PFSK-1 (cell line): ENCODE measurements around the gene IQCK.

Experiments used
- FOXP2 ChIP-seq: optimal IDR thresholded peaks from 2 replicates; pipeline ENCODE3; 2011; ENCODE audit warnings: borderline replicate concordance, control low read depth, inconsistent platforms; ENCODE audit not compliant: insufficient read depth; ENCODE audit errors: extremely low read length, extremely low read depth
- POLR2AphosphoS5 ChIP-seq: IDR thresholded peaks from 2 replicates; pipeline ENCODE4 v1.6.1; 2012; ENCODE audit warnings: low read depth, mild to moderate bottlenecking, control low read depth, low read length, moderate library complexity
- SIN3A ChIP-seq: IDR thresholded peaks from 2 replicates; pipeline ENCODE4 v1.6.1; 2012; ENCODE audit warnings: mild to moderate bottlenecking, low read length, moderate library complexity, borderline replicate concordance; ENCODE audit not compliant: insufficient read depth
- TAF1 ChIP-seq: IDR thresholded peaks from 2 replicates; pipeline ENCODE4 v1.6.1; 2012; ENCODE audit warnings: low read length, control low read depth, borderline replicate concordance; ENCODE audit not compliant: insufficient read depth
- TF ChIP-seq, protein P1 (sequence below), 2 experiments: IDR thresholded peaks; 2 replicates each; pipeline versions ENCODE4 v1.6.1 to v1.8.0; 2011 to 2012; ENCODE audit warnings: low read depth in 2 of 2, low read length in 2 of 2, control low read depth in 1 of 2, inconsistent platforms in 1 of 2, mild to moderate bottlenecking in 1 of 2, moderate library complexity in 1 of 2; ENCODE audit not compliant: insufficient read depth in 1 of 2

Gene IQCK

GRCh38 chr16:19708296-19709205 is 9.5 kb upstream of the IQCK start:
- TF ChIP-seq FOXP2 (no peak), SIN3A (no peak), POLR2AphosphoS5 (no peak), TAF1 (no peak)

DNA sequence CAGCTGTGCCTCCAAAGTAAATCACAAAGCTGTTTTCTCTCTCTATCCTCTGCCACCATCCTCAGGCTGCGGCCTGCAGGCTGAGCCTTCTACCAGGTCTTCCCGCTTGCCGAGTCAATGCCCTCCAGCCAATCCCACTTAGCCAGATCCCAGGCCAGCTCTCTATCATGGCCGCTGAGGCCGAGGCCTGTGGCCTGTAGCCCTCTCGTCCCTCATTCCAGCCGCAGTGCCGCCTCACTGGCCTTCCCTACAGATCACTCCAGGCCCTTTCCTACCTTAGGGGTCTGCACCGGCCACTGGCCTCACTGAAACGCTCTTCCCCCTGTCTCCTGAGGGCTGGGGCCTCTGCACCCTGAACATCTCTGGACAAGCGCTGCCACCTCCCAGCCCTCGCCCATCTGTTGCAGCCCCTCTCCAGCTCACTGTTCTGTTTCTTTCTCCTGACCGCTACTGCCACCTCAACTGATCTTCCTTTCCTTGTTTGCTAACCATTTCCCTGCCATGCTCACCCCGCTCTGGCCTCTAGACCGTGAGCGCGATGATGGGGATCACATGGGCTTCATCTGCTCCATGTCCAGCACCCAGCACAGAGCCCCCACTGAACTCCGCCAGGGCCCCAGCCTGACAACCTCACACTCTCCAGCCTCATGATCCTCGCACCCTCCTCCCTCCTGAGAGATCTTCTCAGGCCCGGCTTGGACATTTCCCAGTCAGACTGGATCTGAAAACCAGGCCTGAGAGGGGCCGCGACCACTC is 8.5 kb upstream of the IQCK start:
- TF ChIP-seq POLR2AphosphoS5 (no peak), SIN3A (no peak), FOXP2 (no peak), TAF1 (no peak)
- TF ChIP-seq, protein P1, sequence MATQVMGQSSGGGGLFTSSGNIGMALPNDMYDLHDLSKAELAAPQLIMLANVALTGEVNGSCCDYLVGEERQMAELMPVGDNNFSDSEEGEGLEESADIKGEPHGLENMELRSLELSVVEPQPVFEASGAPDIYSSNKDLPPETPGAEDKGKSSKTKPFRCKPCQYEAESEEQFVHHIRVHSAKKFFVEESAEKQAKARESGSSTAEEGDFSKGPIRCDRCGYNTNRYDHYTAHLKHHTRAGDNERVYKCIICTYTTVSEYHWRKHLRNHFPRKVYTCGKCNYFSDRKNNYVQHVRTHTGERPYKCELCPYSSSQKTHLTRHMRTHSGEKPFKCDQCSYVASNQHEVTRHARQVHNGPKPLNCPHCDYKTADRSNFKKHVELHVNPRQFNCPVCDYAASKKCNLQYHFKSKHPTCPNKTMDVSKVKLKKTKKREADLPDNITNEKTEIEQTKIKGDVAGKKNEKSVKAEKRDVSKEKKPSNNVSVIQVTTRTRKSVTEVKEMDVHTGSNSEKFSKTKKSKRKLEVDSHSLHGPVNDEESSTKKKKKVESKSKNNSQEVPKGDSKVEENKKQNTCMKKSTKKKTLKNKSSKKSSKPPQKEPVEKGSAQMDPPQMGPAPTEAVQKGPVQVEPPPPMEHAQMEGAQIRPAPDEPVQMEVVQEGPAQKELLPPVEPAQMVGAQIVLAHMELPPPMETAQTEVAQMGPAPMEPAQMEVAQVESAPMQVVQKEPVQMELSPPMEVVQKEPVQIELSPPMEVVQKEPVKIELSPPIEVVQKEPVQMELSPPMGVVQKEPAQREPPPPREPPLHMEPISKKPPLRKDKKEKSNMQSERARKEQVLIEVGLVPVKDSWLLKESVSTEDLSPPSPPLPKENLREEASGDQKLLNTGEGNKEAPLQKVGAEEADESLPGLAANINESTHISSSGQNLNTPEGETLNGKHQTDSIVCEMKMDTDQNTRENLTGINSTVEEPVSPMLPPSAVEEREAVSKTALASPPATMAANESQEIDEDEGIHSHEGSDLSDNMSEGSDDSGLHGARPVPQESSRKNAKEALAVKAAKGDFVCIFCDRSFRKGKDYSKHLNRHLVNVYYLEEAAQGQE (IDR thresholded peaks at IDR 0.05; ENCODE audit: insufficient read depth in 1 of 2, low read depth in 2 of 2, low read length in 2 of 2), result no peak

DNA sequence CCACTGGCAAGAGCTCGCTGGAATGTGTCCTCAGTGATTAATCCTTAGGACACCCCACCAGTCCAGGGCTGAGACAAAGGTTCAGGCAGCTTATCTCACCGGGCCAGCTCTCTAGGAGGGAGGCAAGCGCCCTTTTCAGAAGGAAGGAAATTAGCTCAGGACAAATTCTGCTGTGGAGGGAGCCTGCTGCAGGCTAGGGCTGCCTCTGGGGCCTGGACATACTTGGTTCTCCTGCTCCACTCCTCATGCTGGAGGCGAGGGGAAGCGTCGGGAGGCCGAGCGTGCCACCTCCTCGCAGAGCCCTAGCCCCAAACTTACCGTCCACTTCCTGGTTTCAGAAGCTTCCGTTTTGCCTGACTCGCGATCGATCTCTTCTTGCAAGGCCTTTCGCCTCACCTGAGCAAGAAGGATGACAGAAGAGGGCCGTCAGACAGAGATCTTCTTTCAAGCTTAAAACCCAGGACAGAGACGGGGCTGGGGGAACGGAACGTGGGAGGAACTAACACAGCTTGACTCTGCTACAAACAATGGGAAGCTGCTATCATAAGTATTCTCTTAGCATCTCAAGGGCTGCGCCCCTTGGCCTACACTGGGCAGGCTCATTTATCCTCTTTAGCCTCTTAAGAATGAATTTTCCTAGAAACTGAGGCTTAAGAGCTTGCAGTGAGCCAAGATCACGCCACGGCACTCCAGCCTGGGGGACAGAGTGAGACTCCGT is 7.7 kb upstream of the IQCK start:
- TF ChIP-seq SIN3A, result no peak
- TF ChIP-seq FOXP2, result no peak
- TF ChIP-seq, protein P1 (IDR thresholded peaks at IDR 0.05; ENCODE audit: insufficient read depth in 1 of 2, low read depth in 2 of 2, low read length in 2 of 2), result no peak
- no peak for TF ChIP-seq TAF1
- no peak for TF ChIP-seq POLR2AphosphoS5

DNA sequence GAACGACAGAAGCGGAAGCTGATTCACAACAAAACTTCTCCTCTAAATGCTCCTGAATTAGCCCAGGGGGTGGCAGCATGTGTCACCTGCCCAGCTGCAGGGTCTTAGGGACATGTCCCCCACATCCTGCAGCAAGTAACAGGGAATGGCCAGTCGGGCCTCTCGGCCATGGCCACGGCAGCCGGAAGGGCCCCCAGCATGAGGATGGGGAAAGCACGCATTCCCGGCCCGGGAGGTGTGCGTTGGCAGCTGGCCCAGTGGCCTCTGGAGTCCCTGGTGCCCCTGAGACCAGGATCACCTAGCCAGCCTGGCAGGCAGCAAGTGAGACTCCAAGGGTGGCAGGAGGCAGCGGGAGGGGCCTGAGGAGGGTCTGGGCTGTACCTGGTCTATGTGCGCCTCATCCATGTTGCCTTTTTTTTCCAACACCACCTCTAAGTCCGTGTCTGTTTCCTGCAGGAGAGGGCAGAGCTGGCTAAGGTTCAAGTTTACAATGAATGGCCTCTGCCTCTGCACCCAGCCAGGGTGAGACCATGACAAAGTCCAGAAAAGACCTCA is 7.0 kb upstream of the IQCK start:
- TF ChIP-seq FOXP2 (no peak), TAF1 (no peak), POLR2AphosphoS5 (no peak)
- TF ChIP-seq, protein P1 (IDR thresholded peaks at IDR 0.05; ENCODE audit: insufficient read depth in 1 of 2, low read depth in 2 of 2, low read length in 2 of 2), result no peak

DNA sequence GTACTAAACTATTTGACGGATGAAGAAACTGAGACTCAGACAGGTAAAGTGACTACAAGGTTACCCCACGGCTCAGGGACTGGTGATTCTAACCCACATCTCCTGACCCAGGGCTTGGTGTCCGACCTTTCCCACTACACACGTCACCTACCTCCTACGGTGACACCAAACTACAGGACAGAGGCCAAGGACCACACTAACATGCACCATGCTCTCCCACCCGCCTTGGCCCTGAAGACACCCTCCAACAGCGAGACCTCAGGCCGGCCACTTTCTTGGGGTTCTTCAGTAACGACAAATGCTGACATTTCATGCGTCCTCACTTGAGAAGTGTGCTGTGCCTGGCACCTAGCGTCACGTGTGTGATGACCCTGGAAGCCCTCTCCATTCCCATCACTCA is 6.4 kb upstream of the IQCK start:
- TF ChIP-seq FOXP2 (no peak), SIN3A (no peak), POLR2AphosphoS5 (no peak), TAF1 (no peak)
- TF ChIP-seq, protein P1 (IDR thresholded peaks at IDR 0.05; ENCODE audit: insufficient read depth in 1 of 2, low read depth in 2 of 2, low read length in 2 of 2), result no peak
